ENCODE data around the gene OR51F2.

The OR51F2 gene

GRCh38 chr11:4808476-4808875, 12.6 kb upstream of the OR51F2 start:
- TF ChIP-seq CTBP1 (IDR thresholded peaks at IDR 0.05; ENCODE audit: borderline replicate concordance) (no peak), ELF4 (IDR thresholded peaks at IDR 0.05) (no peak), SUZ12 (IDR thresholded peaks at IDR 0.05) (no peak), ARNT (IDR thresholded peaks at IDR 0.05) (no peak), SP1 (IDR thresholded peaks at IDR 0.05) (no peak), FOXA1 (IDR thresholded peaks at IDR 0.05) (no peak), L3MBTL2 (conservative IDR thresholded peaks at IDR 0.05) (no peak), NFRKB (IDR thresholded peaks at IDR 0.05) (no peak), LEF1 (IDR thresholded peaks at IDR 0.05; ENCODE audit: borderline replicate concordance) (no peak), TARDBP (IDR thresholded peaks at IDR 0.05) (no peak), FOXK2 (IDR thresholded peaks at IDR 0.05) (no peak), ZNF384 (IDR thresholded peaks at IDR 0.05) (no peak), HDGF (IDR thresholded peaks at IDR 0.05; ENCODE audit: borderline replicate concordance) (no peak), FOXM1 (IDR thresholded peaks at IDR 0.05; ENCODE audit: borderline replicate concordance) (no peak)
- POLR2A ChIA-PET = no interaction called here
- no peak for DNase-seq (ENCODE audit: extremely low spot score)
- CTCF ChIA-PET = no interaction called here

GRCh38 chr11:4809246-4809645, 11.9 kb upstream of the OR51F2 start:
- TF ChIP-seq SUZ12 (IDR thresholded peaks at IDR 0.05) (no peak), FOXK2 (IDR thresholded peaks at IDR 0.05) (no peak), BHLHE40 (IDR thresholded peaks at IDR 0.05; ENCODE audit: borderline replicate concordance) (no peak), ZNF384 (IDR thresholded peaks at IDR 0.05) (no peak), FOXA1 (IDR thresholded peaks at IDR 0.05) (no peak), L3MBTL2 (conservative IDR thresholded peaks at IDR 0.05) (no peak), PKNOX1 (IDR thresholded peaks at IDR 0.05) (no peak), FOXM1 (IDR thresholded peaks at IDR 0.05; ENCODE audit: borderline replicate concordance) (no peak), LEF1 (IDR thresholded peaks at IDR 0.05; ENCODE audit: borderline replicate concordance) (no peak), ELF4 (IDR thresholded peaks at IDR 0.05) (no peak), SP1 (IDR thresholded peaks at IDR 0.05) (no peak), NFRKB (IDR thresholded peaks at IDR 0.05) (no peak), HDGF (IDR thresholded peaks at IDR 0.05; ENCODE audit: borderline replicate concordance) (no peak), TARDBP (IDR thresholded peaks at IDR 0.05) (no peak)
- CTCF ChIA-PET = no interaction called here
- POLR2A ChIA-PET = no interaction called here
- DNase-seq (ENCODE audit: extremely low spot score) = no peak

- TF ChIP-seq SUZ12 (IDR thresholded peaks at IDR 0.05) = no peak
- no peak for TF ChIP-seq PKNOX1 (IDR thresholded peaks at IDR 0.05)
- TF ChIP-seq CTBP1 (IDR thresholded peaks at IDR 0.05; ENCODE audit: borderline replicate concordance) = no peak
- TF ChIP-seq L3MBTL2 (conservative IDR thresholded peaks at IDR 0.05) = no peak
- TF ChIP-seq HDGF (IDR thresholded peaks at IDR 0.05; ENCODE audit: borderline replicate concordance) = no peak
- TF ChIP-seq NFRKB (IDR thresholded peaks at IDR 0.05) = no peak
- TF ChIP-seq ZNF384 (IDR thresholded peaks at IDR 0.05) = no peak
- TF ChIP-seq FOXA1 (IDR thresholded peaks at IDR 0.05) = no peak
- TF ChIP-seq ARNT (IDR thresholded peaks at IDR 0.05) = no peak
- no peak for TF ChIP-seq ELF4 (IDR thresholded peaks at IDR 0.05)
- TF ChIP-seq BHLHE40 (IDR thresholded peaks at IDR 0.05; ENCODE audit: borderline replicate concordance) = no peak
- TF ChIP-seq SP1 (IDR thresholded peaks at IDR 0.05) = no peak
- no peak for TF ChIP-seq TARDBP (IDR thresholded peaks at IDR 0.05)
- no peak for TF ChIP-seq FOXM1 (IDR thresholded peaks at IDR 0.05; ENCODE audit: borderline replicate concordance)
- no peak for DNase-seq (ENCODE audit: extremely low spot score)
- ChIA-PET POLR2A (no interaction called here), CTCF (no interaction called here)
Measured at GRCh38 chr11:4825132-4825531, 4.0 kb downstream of the OR51F2 start.

GRCh38 chr11:4826425-4826824, 5.3 kb downstream of the OR51F2 start:
- ChIA-PET CTCF (interaction anchor here (0.7 kb wide), 1 partner anchor 189 kb away, joined by 4 read pairs; the partner anchor contains the start of gene OR51D1), POLR2A (no interaction called here)
- DNase-seq (ENCODE audit: extremely low spot score) = no peak
- no peak for TF ChIP-seq ZNF384 (IDR thresholded peaks at IDR 0.05)
- TF ChIP-seq NFRKB (IDR thresholded peaks at IDR 0.05) = no peak
- TF ChIP-seq FOXK2 (IDR thresholded peaks at IDR 0.05) = no peak
- no peak for TF ChIP-seq ARNT (IDR thresholded peaks at IDR 0.05)
- no peak for TF ChIP-seq FOXM1 (IDR thresholded peaks at IDR 0.05; ENCODE audit: borderline replicate concordance)
- TF ChIP-seq TARDBP (IDR thresholded peaks at IDR 0.05) = no peak
- TF ChIP-seq SP1 (IDR thresholded peaks at IDR 0.05) = no peak
- TF ChIP-seq ELF4 (IDR thresholded peaks at IDR 0.05) = no peak
- no peak for TF ChIP-seq BHLHE40 (IDR thresholded peaks at IDR 0.05; ENCODE audit: borderline replicate concordance)
- no peak for TF ChIP-seq LEF1 (IDR thresholded peaks at IDR 0.05; ENCODE audit: borderline replicate concordance)
- TF ChIP-seq HDGF (IDR thresholded peaks at IDR 0.05; ENCODE audit: borderline replicate concordance) = no peak
- TF ChIP-seq CTBP1 (IDR thresholded peaks at IDR 0.05; ENCODE audit: borderline replicate concordance) = no peak

- ChIA-PET POLR2A (no interaction called here), CTCF (no interaction called here)
- TF ChIP-seq ELF4 (IDR thresholded peaks at IDR 0.05) (no peak), TARDBP (IDR thresholded peaks at IDR 0.05) (no peak), CTBP1 (IDR thresholded peaks at IDR 0.05; ENCODE audit: borderline replicate concordance) (no peak), ZNF384 (IDR thresholded peaks at IDR 0.05) (no peak), PKNOX1 (IDR thresholded peaks at IDR 0.05) (no peak), L3MBTL2 (conservative IDR thresholded peaks at IDR 0.05) (no peak), HDGF (IDR thresholded peaks at IDR 0.05; ENCODE audit: borderline replicate concordance) (no peak), BHLHE40 (IDR thresholded peaks at IDR 0.05; ENCODE audit: borderline replicate concordance) (no peak), SUZ12 (IDR thresholded peaks at IDR 0.05) (no peak), LEF1 (IDR thresholded peaks at IDR 0.05; ENCODE audit: borderline replicate concordance) (no peak), FOXK2 (IDR thresholded peaks at IDR 0.05) (no peak), FOXM1 (IDR thresholded peaks at IDR 0.05; ENCODE audit: borderline replicate concordance) (no peak), SP1 (IDR thresholded peaks at IDR 0.05) (no peak)
- no peak for DNase-seq (ENCODE audit: extremely low spot score)
Measured at GRCh38 chr11:4830346-4830745, 9.2 kb downstream of the OR51F2 start.

- no peak for TF ChIP-seq TARDBP (IDR thresholded peaks at IDR 0.05)
- TF ChIP-seq FOXK2 (IDR thresholded peaks at IDR 0.05) = no peak
- TF ChIP-seq ELF4 (IDR thresholded peaks at IDR 0.05) = no peak
- TF ChIP-seq LEF1 (IDR thresholded peaks at IDR 0.05; ENCODE audit: borderline replicate concordance) = no peak
- TF ChIP-seq SUZ12 (IDR thresholded peaks at IDR 0.05) = no peak
- TF ChIP-seq SP1 (IDR thresholded peaks at IDR 0.05) = no peak
- TF ChIP-seq CTBP1 (IDR thresholded peaks at IDR 0.05; ENCODE audit: borderline replicate concordance) = no peak
- TF ChIP-seq NFRKB (IDR thresholded peaks at IDR 0.05) = no peak
- no peak for TF ChIP-seq HDGF (IDR thresholded peaks at IDR 0.05; ENCODE audit: borderline replicate concordance)
- no peak for TF ChIP-seq FOXM1 (IDR thresholded peaks at IDR 0.05; ENCODE audit: borderline replicate concordance)
- no peak for TF ChIP-seq PKNOX1 (IDR thresholded peaks at IDR 0.05)
- TF ChIP-seq FOXA1 (IDR thresholded peaks at IDR 0.05) = no peak
- no peak for TF ChIP-seq ARNT (IDR thresholded peaks at IDR 0.05)
- no peak for TF ChIP-seq BHLHE40 (IDR thresholded peaks at IDR 0.05; ENCODE audit: borderline replicate concordance)
- no peak for TF ChIP-seq ZNF384 (IDR thresholded peaks at IDR 0.05)
- no peak for TF ChIP-seq L3MBTL2 (conservative IDR thresholded peaks at IDR 0.05)
- no peak for DNase-seq (ENCODE audit: extremely low spot score)
- ChIA-PET POLR2A (no interaction called here), CTCF (no interaction called here)
Measured at GRCh38 chr11:4830909-4831308, 9.8 kb downstream of the OR51F2 start.

All from HEK293T (cell line).